ENCODE data around the gene ATP6V0A4.

The ATP6V0A4 gene

DNA sequence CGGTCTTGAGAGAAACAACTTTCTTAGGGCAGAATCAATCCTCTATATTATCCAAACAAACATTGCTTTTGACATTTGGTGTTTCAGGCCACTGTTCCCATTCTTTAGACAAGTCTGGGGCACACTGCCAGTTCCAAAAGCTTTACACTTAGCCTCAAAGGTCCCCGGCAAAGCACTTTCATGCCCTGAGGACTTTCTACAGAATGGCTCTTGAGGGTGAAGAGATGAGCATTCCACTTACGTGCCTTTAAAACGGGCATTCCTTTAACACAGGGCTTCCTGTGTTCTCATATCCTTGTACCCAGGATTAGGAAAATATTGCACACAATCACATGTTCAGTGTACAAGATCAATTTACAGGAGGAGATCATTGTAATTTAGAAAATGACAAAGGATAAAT lies 13.3 kb downstream of the ATP6V0A4 start:
- peaks cover 5% of the 10 kb centered on the region for H3K9me3 ChIP-seq (ENCODE audit: insufficient read depth, low read length, severe bottlenecking)
- no peaks in the 10 kb centered on the region for H3K36me3 ChIP-seq (ENCODE audit: insufficient read depth, low read length)
- no peak overlapping the region for H2AFZ ChIP-seq (ENCODE audit: low read depth, low read length)
- no peaks in the 10 kb centered on the region for H3K79me2 ChIP-seq (ENCODE audit: insufficient read depth, low read length)
- no peak overlapping the region for H3K9ac ChIP-seq (ENCODE audit: low read depth, low read length)
- no peak overlapping the region for H3K4me2 ChIP-seq (ENCODE audit: insufficient read depth, low read length)
- TF ChIP-seq, protein P1, sequence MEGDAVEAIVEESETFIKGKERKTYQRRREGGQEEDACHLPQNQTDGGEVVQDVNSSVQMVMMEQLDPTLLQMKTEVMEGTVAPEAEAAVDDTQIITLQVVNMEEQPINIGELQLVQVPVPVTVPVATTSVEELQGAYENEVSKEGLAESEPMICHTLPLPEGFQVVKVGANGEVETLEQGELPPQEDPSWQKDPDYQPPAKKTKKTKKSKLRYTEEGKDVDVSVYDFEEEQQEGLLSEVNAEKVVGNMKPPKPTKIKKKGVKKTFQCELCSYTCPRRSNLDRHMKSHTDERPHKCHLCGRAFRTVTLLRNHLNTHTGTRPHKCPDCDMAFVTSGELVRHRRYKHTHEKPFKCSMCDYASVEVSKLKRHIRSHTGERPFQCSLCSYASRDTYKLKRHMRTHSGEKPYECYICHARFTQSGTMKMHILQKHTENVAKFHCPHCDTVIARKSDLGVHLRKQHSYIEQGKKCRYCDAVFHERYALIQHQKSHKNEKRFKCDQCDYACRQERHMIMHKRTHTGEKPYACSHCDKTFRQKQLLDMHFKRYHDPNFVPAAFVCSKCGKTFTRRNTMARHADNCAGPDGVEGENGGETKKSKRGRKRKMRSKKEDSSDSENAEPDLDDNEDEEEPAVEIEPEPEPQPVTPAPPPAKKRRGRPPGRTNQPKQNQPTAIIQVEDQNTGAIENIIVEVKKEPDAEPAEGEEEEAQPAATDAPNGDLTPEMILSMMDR (IDR thresholded peaks at IDR 0.05; ENCODE audit: borderline replicate concordance, extremely low read depth, low read length, poor library complexity, severe bottlenecking) = no peak
- TF ChIP-seq EZH2 (IDR thresholded peaks at IDR 0.05; ENCODE audit: borderline replicate concordance, low read depth, low read length, severe bottlenecking) = no peak
- H3K4me3 ChIP-seq (ENCODE audit: low read depth in 1 of 2, low read length in 2 of 2) = no peak overlapping the region
- H3K27me3 ChIP-seq (ENCODE audit: insufficient read depth, low read length, poor library complexity) = no peaks in the 10 kb centered on the region
- H4K20me1 ChIP-seq (ENCODE audit: insufficient read depth, low read length) = no peaks in the 10 kb centered on the region
- no peak for ATAC-seq (ENCODE audit: insufficient read depth, low read depth)
- no peaks in the 10 kb centered on the region for H3K4me1 ChIP-seq (ENCODE audit: insufficient read depth, low read length)
- no peak for DNase-seq
- H3K27ac ChIP-seq (ENCODE audit: low read length) = no peak overlapping the region

DNA sequence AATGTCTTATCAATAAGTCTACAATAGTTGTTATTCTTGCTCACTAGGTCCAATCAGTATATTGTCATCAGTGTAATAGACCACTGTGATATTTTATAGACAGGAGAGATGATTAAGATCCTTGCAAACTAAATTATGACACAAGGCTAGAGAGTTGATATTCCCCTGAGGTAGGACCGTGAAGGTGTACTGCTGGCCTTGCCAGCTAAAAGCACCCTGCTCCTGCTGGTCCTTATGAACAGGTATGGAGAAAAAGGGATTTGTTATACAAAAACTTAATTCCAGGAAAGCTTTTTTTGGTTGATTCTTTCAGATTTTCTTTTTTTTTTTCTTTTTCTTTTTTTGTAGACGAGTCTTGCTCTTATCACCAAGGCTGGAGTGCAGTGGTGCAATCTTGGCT lies 17.0 kb downstream of the ATP6V0A4 start:
- Histone ChIP-seq H4K20me1 (ENCODE audit: insufficient read depth, low read length) (no peaks in the 10 kb centered on the region), H3K9me3 (ENCODE audit: insufficient read depth, low read length, severe bottlenecking) (peaks cover 5% of the 10 kb centered on the region), H3K9ac (ENCODE audit: low read depth, low read length) (no peak overlapping the region), H3K4me3 (ENCODE audit: low read depth in 1 of 2, low read length in 2 of 2) (no peak overlapping the region), H3K4me1 (ENCODE audit: insufficient read depth, low read length) (no peaks in the 10 kb centered on the region), H3K4me2 (ENCODE audit: insufficient read depth, low read length) (no peak overlapping the region), H3K79me2 (ENCODE audit: insufficient read depth, low read length) (no peaks in the 10 kb centered on the region), H2AFZ (ENCODE audit: low read depth, low read length) (no peak overlapping the region), H3K36me3 (ENCODE audit: insufficient read depth, low read length) (no peaks in the 10 kb centered on the region), H3K27ac (ENCODE audit: low read length) (no peak overlapping the region), H3K27me3 (ENCODE audit: insufficient read depth, low read length, poor library complexity) (no peaks in the 10 kb centered on the region)
- DNase-seq (no peak), ATAC-seq (ENCODE audit: insufficient read depth, low read depth) (no peak)
- TF ChIP-seq, protein P1 (IDR thresholded peaks at IDR 0.05; ENCODE audit: borderline replicate concordance, extremely low read depth, low read length, poor library complexity, severe bottlenecking) = no peak

DNA sequence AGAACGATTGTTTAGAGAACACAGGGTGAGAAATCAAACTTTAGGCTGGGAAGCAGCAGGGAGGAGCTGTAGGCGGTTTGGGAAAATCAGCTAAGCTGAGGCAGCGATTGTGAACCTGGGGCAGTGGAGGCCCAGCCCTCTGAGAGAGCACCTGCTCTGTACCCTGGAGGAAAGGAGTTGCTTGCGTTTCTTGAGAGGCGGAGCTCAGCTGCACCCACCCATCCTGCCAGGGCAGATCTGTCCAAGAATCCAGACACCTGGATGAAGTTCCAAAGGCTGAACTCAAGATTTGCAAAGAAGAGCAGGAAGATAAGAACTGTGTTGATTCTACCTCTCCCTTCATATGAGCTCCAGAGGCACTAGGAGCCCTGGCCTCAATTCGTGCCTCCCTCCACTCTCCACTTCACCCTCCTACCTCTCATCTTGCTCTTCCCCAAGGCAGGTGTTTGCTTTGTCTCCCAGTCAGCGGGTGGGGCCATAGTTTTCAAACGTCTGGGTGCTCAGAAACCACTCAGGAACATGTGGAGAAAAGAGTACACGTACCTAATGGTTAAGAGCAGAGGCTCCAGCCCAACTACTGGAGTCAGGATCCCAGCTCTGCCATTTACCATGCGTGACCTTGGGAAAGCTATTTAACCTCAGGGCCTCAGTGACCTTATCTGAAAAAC lies 21.7 kb downstream of the ATP6V0A4 start:
- H3K9me3 ChIP-seq (ENCODE audit: insufficient read depth, low read length, severe bottlenecking) = no peaks in the 10 kb centered on the region
- no peaks in the 10 kb centered on the region for H4K20me1 ChIP-seq (ENCODE audit: insufficient read depth, low read length)
- no peaks in the 10 kb centered on the region for H3K27me3 ChIP-seq (ENCODE audit: insufficient read depth, low read length, poor library complexity)
- H3K4me2 ChIP-seq (ENCODE audit: insufficient read depth, low read length) = no peak overlapping the region
- TF ChIP-seq, protein P1 (IDR thresholded peaks at IDR 0.05; ENCODE audit: borderline replicate concordance, extremely low read depth, low read length, poor library complexity, severe bottlenecking) = no peak
- no peak for TF ChIP-seq EZH2 (IDR thresholded peaks at IDR 0.05; ENCODE audit: borderline replicate concordance, low read depth, low read length, severe bottlenecking)
- no peak overlapping the region for H3K4me3 ChIP-seq (ENCODE audit: low read depth in 1 of 2, low read length in 2 of 2)
- no peak overlapping the region for H3K9ac ChIP-seq (ENCODE audit: low read depth, low read length)
- ATAC-seq (ENCODE audit: insufficient read depth, low read depth) (no peak), DNase-seq (no peak)
- H3K36me3 ChIP-seq (ENCODE audit: insufficient read depth, low read length) = no peaks in the 10 kb centered on the region
- H3K79me2 ChIP-seq (ENCODE audit: insufficient read depth, low read length) = no peaks in the 10 kb centered on the region
- no peak overlapping the region; the same call in 1 of the 2 replicates for H2AFZ ChIP-seq (ENCODE audit: low read depth, low read length)
- H3K4me1 ChIP-seq (ENCODE audit: insufficient read depth, low read length) = no peaks in the 10 kb centered on the region
- H3K27ac ChIP-seq (ENCODE audit: low read length) = no peak overlapping the region
